Endothelial cell of umbilical vein (primary cell): ENCODE results near the gene CHD9. TPM values are rescaled to one million over a fixed set of nuclear protein-coding genes. Genes with fewer than 3 reads are reported as not detected.
"Not testable (repeated sequence)": the region's sequence is repeated elsewhere in the genome, so short reads cannot be mapped to it uniquely, and the experiment has no call there.

Experiments used
- BruUV-seq: library from RNA; stranded (reverse); fragments of 400-500 nt; replicated peaks from 2 replicates; lab custom pipeline; 2021; lab: Mats Ljungman, UMichigan
- CTCF ChIA-PET: fragments of 300-600, 350-600 bp; sonication (Branson Sonifier 250); formaldehyde crosslinking; loops from one replicate; lab custom pipeline; 2021; ENCODE audit warnings: antibody characterized with exemption, inconsistent platforms; lab: Charles Lee
- POLR2A ChIA-PET: fragments of 300-600, 350-600 bp; sonication (Branson Sonifier 250); formaldehyde crosslinking; loops from one replicate; lab custom pipeline; 2021; ENCODE audit warnings: antibody characterized with exemption, inconsistent platforms; lab: Charles Lee
- DNase-seq: peaks from one replicate; pipeline ENCODE4 v3.0.0-alpha.2; 2011; ENCODE audit warnings: low read depth, low spot score
- FAIRE-seq: peaks from 2 replicates; lab custom pipeline; 2011; peaks lifted over from hg19 to GRCh38; lab: Jason Lieb, UNC
- H2AFZ ChIP-seq: 2 replicates; pipeline ENCODE4 v1.6.0; 2012; ENCODE audit warnings: low read depth, low read length, control low read depth, inconsistent platforms
- H3K27ac ChIP-seq: 2 replicates; pipeline ENCODE4 v1.5.1; 2011; ENCODE audit warnings: low read depth, mild to moderate bottlenecking, control low read depth, low read length, moderate library complexity; ENCODE audit not compliant: insufficient read depth
- H3K27me3 ChIP-seq, 2 experiments: 2 replicates each; pipeline versions ENCODE4 v1.6.0 to v1.6.1; 2011; ENCODE audit warnings: low read length in 2 of 2, mixed read lengths in 1 of 2; ENCODE audit not compliant: control insufficient read depth in 2 of 2, insufficient read depth in 2 of 2
- H3K36me3 ChIP-seq, 2 experiments: 2 replicates in 1 of 2; 3 replicates in 1 of 2; pipeline ENCODE4 v1.5.1; 2011; ENCODE audit warnings: low read length in 2 of 2, mild to moderate bottlenecking in 1 of 2, moderate library complexity in 1 of 2; ENCODE audit not compliant: control insufficient read depth in 2 of 2, insufficient read depth in 2 of 2; ENCODE audit errors: extremely low read depth in 1 of 2
- H3K4me1 ChIP-seq: 3 replicates; pipeline ENCODE4 v1.5.1; 2011; ENCODE audit warnings: mild to moderate bottlenecking, low read length; ENCODE audit not compliant: control insufficient read depth, insufficient read depth; ENCODE audit errors: extremely low read depth
- H3K4me2 ChIP-seq: 2 replicates; pipeline ENCODE4 v1.6.1; 2011; ENCODE audit warnings: low read length, control low read depth, mixed read lengths; ENCODE audit not compliant: insufficient read depth
- H3K4me3 ChIP-seq, 3 experiments: fragments of 200-600 bp in 1 of 3; sonication (generic), shearing (Covaris generic) in 1 of 3; replicated peaks in 1 of 3; 2 replicates each; pipeline ENCODE4 v1.5.1; 2011 to 2016; ENCODE audit warnings: control low read depth in 3 of 3, low read length in 3 of 3, mild to moderate bottlenecking in 2 of 3, inconsistent platforms in 1 of 3, low read depth in 1 of 3, moderate library complexity in 1 of 3; ENCODE audit not compliant: insufficient read depth in 1 of 3
- H3K79me2 ChIP-seq: 2 replicates; pipeline ENCODE4 v1.6.0; 2012; ENCODE audit warnings: low read length, inconsistent platforms; ENCODE audit not compliant: control insufficient read depth, insufficient read depth
- H3K9ac ChIP-seq: replicated peaks from 2 replicates; pipeline ENCODE3; 2011; ENCODE audit warnings: low read length, control low read depth; ENCODE audit not compliant: insufficient read depth; ENCODE audit errors: extremely low read depth
- H3K9me1 ChIP-seq: replicated peaks from 3 replicates; pipeline ENCODE4 v1.6.0; 2011; ENCODE audit warnings: mild to moderate bottlenecking, low read length; ENCODE audit not compliant: control insufficient read depth, insufficient read depth; ENCODE audit errors: extremely low read depth
- H3K9me3 ChIP-seq: replicated peaks from 2 replicates; pipeline ENCODE4 v1.5.1; 2012; ENCODE audit warnings: low read length, inconsistent platforms; ENCODE audit not compliant: control insufficient read depth, insufficient read depth
- H4K20me1 ChIP-seq: replicated peaks from 2 replicates; pipeline ENCODE3; 2011; ENCODE audit warnings: mild to moderate bottlenecking, low read length; ENCODE audit not compliant: control insufficient read depth, insufficient read depth; ENCODE audit errors: extremely low read depth
- MYC ChIP-seq: IDR thresholded peaks from one replicate; pipeline ENCODE4 v1.6.1; 2011; ENCODE audit warnings: mild to moderate bottlenecking, low read depth, low read length
- dilution Hi-C: fragments of 300-500 bp; cut with MboI; formaldehyde crosslinking; loops from one replicate; pipeline ENCODE4 v1.15.0; 2019; ENCODE audit warnings: low sequenced_read_pairs; ENCODE audit not compliant: extremely low pct_ligation_motif_present
- intact Hi-C: fragments of 100-400 bp; cut with micrococcal nuclease; formaldehyde crosslinking; loops from one replicate; pipeline ENCODE4 v1.10.0; 2022
- polyA plus RNA-seq, 4 experiments: library from polyadenylated mRNA; depleted of rRNA in 3 of 4; stranded (reverse) in 3 of 4; unstranded in 1 of 4; fragments of >200 nt; gene quantifications; 2 replicates each; pipeline versions ENCODE4 v1.2.1 to v1.2.3, GENCODE V29; 2011 to 2012; ENCODE audit warnings: missing spikeins in 1 of 4
- total RNA-seq: library from RNA; stranded (reverse); gene quantifications from 2 replicates; pipeline ENCODE4 v1.2.3, GENCODE V29; 2021

The CHD9 gene
- total and polyA plus RNA-seq, 2 donors (not counting 3 experiments of a cell fraction or from before 2014, with no cell fraction given) = 9.9 to 59.2 TPM

DNA sequence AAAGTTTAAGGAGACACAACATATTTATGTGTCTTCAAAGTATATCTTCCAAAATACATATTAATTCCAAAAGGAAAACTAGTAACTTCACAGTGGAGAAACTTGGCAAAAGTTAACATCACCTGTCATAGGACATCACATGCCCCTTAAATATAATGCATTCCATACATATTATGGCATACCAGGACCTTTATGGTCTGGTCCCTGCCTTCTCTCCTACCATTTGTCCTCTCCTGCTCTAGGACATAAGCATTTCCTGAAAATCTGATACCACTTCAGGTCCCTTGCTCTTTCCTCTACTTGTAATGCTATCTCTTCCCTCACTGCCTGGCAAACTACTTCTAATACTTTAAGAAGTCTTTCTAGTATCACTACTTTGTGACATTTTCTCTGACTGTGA is 211.4 kb downstream of the CHD9 start:
- TF ChIP-seq MYC = no peak
- peaks cover 2 to 34% of the 10 kb centered on the region in 2 experiments for H3K36me3 ChIP-seq
- no peaks in the 10 kb centered on the region for H3K9me3 ChIP-seq
- H3K9ac ChIP-seq = no peak overlapping the region
- no peak overlapping the region for H3K27ac ChIP-seq
- intact Hi-C loops = loop anchor here (5.0 kb wide), 1 partner anchor 34 kb away; no protein-coding TSS in a partner anchor
- H3K9me1 ChIP-seq = no peaks in the 10 kb centered on the region
- H2AFZ ChIP-seq = no peak overlapping the region
- ChIA-PET CTCF (interaction anchor here (1.5 kb wide), 1 partner anchor 16 kb away, joined by 4 read pairs; no protein-coding TSS in a partner anchor), POLR2A (no interaction called here)
- no peak for DNase-seq
- H3K4me2 ChIP-seq = no peak overlapping the region
- no peak for FAIRE-seq
- BruUV-seq = no TSS peak
- no peaks in the 10 kb centered on the region for H3K79me2 ChIP-seq
- dilution Hi-C loops = no loop called here
- no peaks in the 10 kb centered on the region for H4K20me1 ChIP-seq
- no peaks in the 10 kb centered on the region for H3K4me1 ChIP-seq
- no peak overlapping the region for H3K4me3 ChIP-seq
- H3K27me3 ChIP-seq = no peaks in the 10 kb centered on the region

DNA sequence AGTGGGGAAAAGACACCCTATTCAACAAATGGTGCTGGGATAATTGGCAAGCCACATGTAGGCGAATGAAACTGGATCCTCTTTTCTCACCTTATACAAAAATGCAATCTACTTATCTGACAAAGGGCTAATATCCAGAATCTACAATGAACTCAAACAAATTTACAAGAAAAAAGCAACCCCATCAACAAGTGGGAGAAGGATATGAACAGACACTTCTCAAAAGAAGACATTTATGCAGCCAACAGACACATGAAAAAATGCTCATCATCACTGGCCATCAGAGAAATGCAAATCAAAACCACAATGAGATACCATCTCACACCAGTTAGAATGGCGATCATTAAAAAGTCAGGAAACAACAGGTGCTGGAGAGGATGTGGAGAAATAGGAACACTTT is 223.7 kb downstream of the CHD9 start:
- H3K36me3 ChIP-seq = peaks cover 2 to 11% of the 10 kb centered on the region in 2 experiments
- POLR2A ChIA-PET, H3K4me3 ChIP-seq, dilution Hi-C loops, H3K9me3 ChIP-seq, H3K4me2 ChIP-seq, H3K79me2 ChIP-seq, DNase-seq, H3K27ac ChIP-seq, CTCF ChIA-PET, H4K20me1 ChIP-seq, H3K27me3 ChIP-seq, H3K9me1 ChIP-seq, H3K4me1 ChIP-seq, intact Hi-C loops, FAIRE-seq, H3K9ac ChIP-seq, H2AFZ ChIP-seq, BruUV-seq: not testable (repeated sequence)
